Hippocampal formation (tissue), 2 donors: ENCODE results near the gene AK5.

ENCODE experiments used
- DNase-seq, 2 donors: peaks; one replicate each; lab custom pipeline; 2025; lab: John Stamatoyannopoulos, UW

Gene AK5

GRCh38 chr1:77594366-77595112, 312.7 kb downstream of the AK5 start:
- DNase-seq = no peak

GRCh38 chr1:77597310-77597709, 315.5 kb downstream of the AK5 start:
- DNase-seq = no peak

GRCh38 chr1:77605246-77606026, 323.6 kb downstream of the AK5 start:
- peak; percentile 15 to 47 for DNase-seq

GRCh38 chr1:77608893-77609292, 327.1 kb downstream of the AK5 start:
- DNase-seq = no peak
